Stimulated activated CD4-positive, alpha-beta T cell treated with anti-CD3 and anti-CD28 coated beads, Interleukin-2, amount 100 ng/mL, for 24 hours (primary cell): Measurements from ENCODE around the gene CDH4.

Source experiments
- DNase-seq, 2 donors: peaks; one replicate each; pipeline ENCODE4 v3.0.0-alpha.2; 2020

Gene CDH4

GRCh38 chr20:61861054-61861841 is 609.2 kb downstream of the CDH4 start:
- no peak for DNase-seq

- DNase-seq = no peak
Measured at GRCh38 chr20:61861858-61862257, 609.8 kb downstream of the CDH4 start.

GRCh38 chr20:61862881-61863280 is 610.8 kb downstream of the CDH4 start:
- DNase-seq = no peak

GRCh38 chr20:61864481-61864880 is 612.4 kb downstream of the CDH4 start:
- DNase-seq = no peak

- no peak for DNase-seq
Measured at GRCh38 chr20:61865353-61865752, 613.3 kb downstream of the CDH4 start.

- DNase-seq = no peak
Measured at GRCh38 chr20:61866165-61866564, 614.1 kb downstream of the CDH4 start.

- no peak for DNase-seq
Measured at GRCh38 chr20:61868006-61868405, 615.9 kb downstream of the CDH4 start.

GRCh38 chr20:61868466-61869090 is 616.5 kb downstream of the CDH4 start:
- DNase-seq = no peak

- DNase-seq = no peak
Measured at GRCh38 chr20:61869750-61870507, 617.9 kb downstream of the CDH4 start.

- no peak for DNase-seq
Measured at GRCh38 chr20:61871160-61871559, 619.1 kb downstream of the CDH4 start.

GRCh38 chr20:61871913-61872312 is 619.9 kb downstream of the CDH4 start:
- DNase-seq = no peak

GRCh38 chr20:61872371-61872900 is 620.4 kb downstream of the CDH4 start:
- DNase-seq = no peak

- no peak for DNase-seq
Measured at GRCh38 chr20:61873651-61874420, 621.8 kb downstream of the CDH4 start.

GRCh38 chr20:61874421-61875068 is 622.5 kb downstream of the CDH4 start:
- no peak for DNase-seq

GRCh38 chr20:61875221-61875885 is 623.3 kb downstream of the CDH4 start:
- DNase-seq = no peak

GRCh38 chr20:61875996-61876395 is 623.9 kb downstream of the CDH4 start:
- no peak for DNase-seq

GRCh38 chr20:61876952-61877728 is 625.1 kb downstream of the CDH4 start:
- no peak for DNase-seq

- no peak for DNase-seq
Measured at GRCh38 chr20:61877776-61878477, 625.9 kb downstream of the CDH4 start.

GRCh38 chr20:61878478-61879302 is 626.6 kb downstream of the CDH4 start:
- DNase-seq = no peak
